Measurements from ENCODE around the gene CEP57.

- TF ChIP-seq HDAC2 (IDR thresholded peaks at IDR 0.05) (no peak), SMC3 (IDR thresholded peaks at IDR 0.05) (no peak), PBX3 (IDR thresholded peaks at IDR 0.05) (no peak), REST (IDR thresholded peaks at IDR 0.05) (no peak), ELK1 (IDR thresholded peaks at IDR 0.05; ENCODE audit: low read depth, low read length) (no peak), MAX (IDR thresholded peaks at IDR 0.05) (no peak)
Measured at GRCh38 chr11:95792700-95793099, 2.4 kb downstream of the CEP57 start.
